ENCODE results near the gene ZFP36L2. TPM values are rescaled to one million over a fixed set of nuclear protein-coding genes. Genes with fewer than 3 reads are reported as not detected.

ZFP36L2 gene
- total and polyA plus RNA-seq, 9 of the 15 experiments (the other 6 are each of a cell fraction or from before 2014, with no cell fraction given), result 4.1 to 60.6 (median 20.3) TPM

DNA sequence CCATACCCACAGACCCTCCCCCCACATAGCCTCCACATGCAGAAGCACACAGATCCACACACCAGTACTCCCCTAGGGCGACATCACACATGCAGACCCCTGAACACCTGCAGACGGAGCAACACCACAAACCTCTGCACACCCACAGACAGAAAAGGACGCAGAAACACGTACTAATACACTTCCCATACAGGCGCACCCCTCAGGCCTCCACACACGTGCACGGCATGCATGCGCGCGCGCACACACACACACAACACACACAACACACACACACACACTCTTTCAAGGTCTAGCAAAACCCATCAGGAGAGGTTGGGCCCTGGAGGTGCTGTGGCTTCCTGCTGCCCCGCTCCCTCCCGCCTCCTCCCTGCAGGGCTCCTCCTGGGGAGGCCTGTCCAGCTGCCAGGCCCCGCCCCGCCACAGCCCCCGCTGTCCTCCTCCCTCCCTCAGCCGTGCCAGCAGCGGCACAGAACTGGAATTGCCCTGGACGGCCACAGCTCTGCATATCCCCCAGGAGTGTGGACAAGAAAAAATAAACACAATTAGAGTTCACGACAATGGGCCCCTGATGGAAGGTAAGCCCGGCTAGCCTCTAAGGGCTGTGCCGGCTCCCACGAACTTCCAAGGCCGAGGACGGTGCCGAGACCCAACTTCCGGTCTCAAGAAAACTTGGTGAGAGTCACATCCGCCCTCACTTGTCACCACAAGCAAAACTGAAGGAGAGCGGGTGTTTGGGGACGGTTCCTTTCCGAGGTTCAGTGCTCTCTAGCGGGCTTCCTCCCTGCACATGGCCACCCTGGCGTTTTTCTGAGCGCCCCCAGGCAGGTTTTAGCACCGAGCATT lies 6.8 kb downstream of the ZFP36L2 start (continued):
- 0 out of 2 replicates have a peak, but pooled peaks have one; percentile 44 for TF ChIP-seq HMGXB4 (CRISPR knock-in tag; IDR thresholded peaks at IDR 0.05)
- no peak for TF ChIP-seq ZNF436 (CRISPR knock-in tag; IDR thresholded peaks at IDR 0.05)
- TF ChIP-seq, protein P1, sequence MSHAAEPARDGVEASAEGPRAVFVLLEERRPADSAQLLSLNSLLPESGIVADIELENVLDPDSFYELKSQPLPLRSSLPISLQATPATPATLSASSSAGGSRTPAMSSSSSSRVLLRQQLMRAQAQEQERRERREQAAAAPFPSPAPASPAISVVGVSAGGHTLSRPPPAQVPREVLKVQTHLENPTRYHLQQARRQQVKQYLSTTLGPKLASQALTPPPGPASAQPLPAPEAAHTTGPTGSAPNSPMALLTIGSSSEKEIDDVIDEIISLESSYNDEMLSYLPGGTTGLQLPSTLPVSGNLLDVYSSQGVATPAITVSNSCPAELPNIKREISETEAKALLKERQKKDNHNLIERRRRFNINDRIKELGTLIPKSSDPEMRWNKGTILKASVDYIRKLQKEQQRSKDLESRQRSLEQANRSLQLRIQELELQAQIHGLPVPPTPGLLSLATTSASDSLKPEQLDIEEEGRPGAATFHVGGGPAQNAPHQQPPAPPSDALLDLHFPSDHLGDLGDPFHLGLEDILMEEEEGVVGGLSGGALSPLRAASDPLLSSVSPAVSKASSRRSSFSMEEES (CRISPR knock-in tag; IDR thresholded peaks at IDR 0.05), result no peak
- TF ChIP-seq FUS (optimal IDR thresholded peaks at IDR 0.05; ENCODE audit: low read depth, low read length), result no peak
- TF ChIP-seq, protein P2, sequence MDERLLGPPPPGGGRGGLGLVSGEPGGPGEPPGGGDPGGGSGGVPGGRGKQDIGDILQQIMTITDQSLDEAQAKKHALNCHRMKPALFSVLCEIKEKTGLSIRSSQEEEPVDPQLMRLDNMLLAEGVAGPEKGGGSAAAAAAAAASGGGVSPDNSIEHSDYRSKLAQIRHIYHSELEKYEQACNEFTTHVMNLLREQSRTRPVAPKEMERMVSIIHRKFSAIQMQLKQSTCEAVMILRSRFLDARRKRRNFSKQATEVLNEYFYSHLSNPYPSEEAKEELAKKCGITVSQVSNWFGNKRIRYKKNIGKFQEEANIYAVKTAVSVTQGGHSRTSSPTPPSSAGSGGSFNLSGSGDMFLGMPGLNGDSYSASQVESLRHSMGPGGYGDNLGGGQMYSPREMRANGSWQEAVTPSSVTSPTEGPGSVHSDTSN (CRISPR knock-in tag; IDR thresholded peaks at IDR 0.05; ENCODE audit: low read depth), result no peak
- TF ChIP-seq, protein P2 (tag; conservative IDR thresholded peaks at IDR 0.05; ENCODE audit: low read depth), result no peak; the same call in 1 of the 2 replicates
- TF ChIP-seq, protein P3, sequence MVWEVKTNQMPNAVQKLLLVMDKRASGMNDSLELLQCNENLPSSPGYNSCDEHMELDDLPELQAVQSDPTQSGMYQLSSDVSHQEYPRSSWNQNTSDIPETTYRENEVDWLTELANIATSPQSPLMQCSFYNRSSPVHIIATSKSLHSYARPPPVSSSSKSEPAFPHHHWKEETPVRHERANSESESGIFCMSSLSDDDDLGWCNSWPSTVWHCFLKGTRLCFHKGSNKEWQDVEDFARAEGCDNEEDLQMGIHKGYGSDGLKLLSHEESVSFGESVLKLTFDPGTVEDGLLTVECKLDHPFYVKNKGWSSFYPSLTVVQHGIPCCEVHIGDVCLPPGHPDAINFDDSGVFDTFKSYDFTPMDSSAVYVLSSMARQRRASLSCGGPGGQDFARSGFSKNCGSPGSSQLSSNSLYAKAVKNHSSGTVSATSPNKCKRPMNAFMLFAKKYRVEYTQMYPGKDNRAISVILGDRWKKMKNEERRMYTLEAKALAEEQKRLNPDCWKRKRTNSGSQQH (CRISPR knock-in tag; IDR thresholded peaks at IDR 0.05), result 0 out of 2 replicates have a peak, but pooled peaks have one; percentile 2
- no peak for TF ChIP-seq NFE2L1 (tag; IDR thresholded peaks at IDR 0.05; ENCODE audit: borderline replicate concordance, low read depth)
- TF ChIP-seq ZNF197 (CRISPR knock-in tag; IDR thresholded peaks at IDR 0.05; ENCODE audit: low read depth), result 0 out of 2 replicates have a peak, but pooled peaks have one; percentile 36
- TF ChIP-seq, protein P4, sequence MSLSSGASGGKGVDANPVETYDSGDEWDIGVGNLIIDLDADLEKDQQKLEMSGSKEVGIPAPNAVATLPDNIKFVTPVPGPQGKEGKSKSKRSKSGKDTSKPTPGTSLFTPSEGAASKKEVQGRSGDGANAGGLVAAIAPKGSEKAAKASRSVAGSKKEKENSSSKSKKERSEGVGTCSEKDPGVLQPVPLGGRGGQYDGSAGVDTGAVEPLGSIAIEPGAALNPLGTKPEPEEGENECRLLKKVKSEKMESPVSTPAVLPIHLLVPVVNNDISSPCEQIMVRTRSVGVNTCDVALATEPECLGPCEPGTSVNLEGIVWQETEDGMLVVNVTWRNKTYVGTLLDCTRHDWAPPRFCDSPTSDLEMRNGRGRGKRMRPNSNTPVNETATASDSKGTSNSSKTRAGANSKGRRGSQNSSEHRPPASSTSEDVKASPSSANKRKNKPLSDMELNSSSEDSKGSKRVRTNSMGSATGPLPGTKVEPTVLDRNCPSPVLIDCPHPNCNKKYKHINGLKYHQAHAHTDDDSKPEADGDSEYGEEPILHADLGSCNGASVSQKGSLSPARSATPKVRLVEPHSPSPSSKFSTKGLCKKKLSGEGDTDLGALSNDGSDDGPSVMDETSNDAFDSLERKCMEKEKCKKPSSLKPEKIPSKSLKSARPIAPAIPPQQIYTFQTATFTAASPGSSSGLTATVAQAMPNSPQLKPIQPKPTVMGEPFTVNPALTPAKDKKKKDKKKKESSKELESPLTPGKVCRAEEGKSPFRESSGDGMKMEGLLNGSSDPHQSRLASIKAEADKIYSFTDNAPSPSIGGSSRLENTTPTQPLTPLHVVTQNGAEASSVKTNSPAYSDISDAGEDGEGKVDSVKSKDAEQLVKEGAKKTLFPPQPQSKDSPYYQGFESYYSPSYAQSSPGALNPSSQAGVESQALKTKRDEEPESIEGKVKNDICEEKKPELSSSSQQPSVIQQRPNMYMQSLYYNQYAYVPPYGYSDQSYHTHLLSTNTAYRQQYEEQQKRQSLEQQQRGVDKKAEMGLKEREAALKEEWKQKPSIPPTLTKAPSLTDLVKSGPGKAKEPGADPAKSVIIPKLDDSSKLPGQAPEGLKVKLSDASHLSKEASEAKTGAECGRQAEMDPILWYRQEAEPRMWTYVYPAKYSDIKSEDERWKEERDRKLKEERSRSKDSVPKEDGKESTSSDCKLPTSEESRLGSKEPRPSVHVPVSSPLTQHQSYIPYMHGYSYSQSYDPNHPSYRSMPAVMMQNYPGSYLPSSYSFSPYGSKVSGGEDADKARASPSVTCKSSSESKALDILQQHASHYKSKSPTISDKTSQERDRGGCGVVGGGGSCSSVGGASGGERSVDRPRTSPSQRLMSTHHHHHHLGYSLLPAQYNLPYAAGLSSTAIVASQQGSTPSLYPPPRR (CRISPR knock-in tag; IDR thresholded peaks at IDR 0.05; ENCODE audit: borderline replicate concordance), result no peak; the same call in 1 of the 2 replicates
- TF ChIP-seq DPF2 (IDR thresholded peaks at IDR 0.05), result peak; percentile 23
- TF ChIP-seq MTA3 (IDR thresholded peaks at IDR 0.05; ENCODE audit: borderline replicate concordance), result peak; percentile 37; the same call in 1 of the 2 replicates

All from K562 (cell line).